Stimulated activated naive CD8-positive, alpha-beta T cell treated with anti-CD3 and anti-CD28 coated beads, Interleukin-15, amount 100 ng/mL, for 72 hours (primary cell): ENCODE data around the gene DNAI1.
A peak's percentile ranks its signal among the peaks of the same experiment; 100 is the strongest.
"Not testable (repeated sequence)": the region's sequence is repeated elsewhere in the genome, so short reads cannot be mapped to it uniquely, and the experiment has no call there.

ENCODE experiments used
- ATAC-seq: fragments of 150-1000 bp; cut with Tn5 transposase; 2 replicates; pipeline ENCODE4 v1.10.0; 2021; ENCODE audit warnings: mild to moderate bottlenecking, moderate library complexity
- DNase-seq, 2 donors: peaks; one replicate each; pipeline ENCODE4 v3.0.0; 2021 to 2022
- H3K27ac Mint-ChIP-seq, 2 donors: one replicate each; pipeline ENCODE4 v1.8.0; 2022; ENCODE audit warnings: mild to moderate bottlenecking in 2 of 2, mixed read lengths in 2 of 2, moderate library complexity in 2 of 2
- H3K27me3 Mint-ChIP-seq: one replicate; pipeline ENCODE4 v1.8.0; 2022; ENCODE audit warnings: mixed read lengths
- H3K4me1 Mint-ChIP-seq: one replicate; pipeline ENCODE4 v1.8.0; 2022; ENCODE audit warnings: mild to moderate bottlenecking, mixed read lengths
- H3K4me3 Mint-ChIP-seq, 2 donors: one replicate each; pipeline ENCODE4 v1.8.0; 2022; ENCODE audit warnings: mild to moderate bottlenecking in 2 of 2, mixed read lengths in 2 of 2, moderate library complexity in 1 of 2
- H3K9me3 Mint-ChIP-seq, 2 donors: one replicate each; pipeline ENCODE4 v1.8.0; 2022; ENCODE audit warnings: mixed read lengths in 2 of 2

The DNAI1 gene

DNA sequence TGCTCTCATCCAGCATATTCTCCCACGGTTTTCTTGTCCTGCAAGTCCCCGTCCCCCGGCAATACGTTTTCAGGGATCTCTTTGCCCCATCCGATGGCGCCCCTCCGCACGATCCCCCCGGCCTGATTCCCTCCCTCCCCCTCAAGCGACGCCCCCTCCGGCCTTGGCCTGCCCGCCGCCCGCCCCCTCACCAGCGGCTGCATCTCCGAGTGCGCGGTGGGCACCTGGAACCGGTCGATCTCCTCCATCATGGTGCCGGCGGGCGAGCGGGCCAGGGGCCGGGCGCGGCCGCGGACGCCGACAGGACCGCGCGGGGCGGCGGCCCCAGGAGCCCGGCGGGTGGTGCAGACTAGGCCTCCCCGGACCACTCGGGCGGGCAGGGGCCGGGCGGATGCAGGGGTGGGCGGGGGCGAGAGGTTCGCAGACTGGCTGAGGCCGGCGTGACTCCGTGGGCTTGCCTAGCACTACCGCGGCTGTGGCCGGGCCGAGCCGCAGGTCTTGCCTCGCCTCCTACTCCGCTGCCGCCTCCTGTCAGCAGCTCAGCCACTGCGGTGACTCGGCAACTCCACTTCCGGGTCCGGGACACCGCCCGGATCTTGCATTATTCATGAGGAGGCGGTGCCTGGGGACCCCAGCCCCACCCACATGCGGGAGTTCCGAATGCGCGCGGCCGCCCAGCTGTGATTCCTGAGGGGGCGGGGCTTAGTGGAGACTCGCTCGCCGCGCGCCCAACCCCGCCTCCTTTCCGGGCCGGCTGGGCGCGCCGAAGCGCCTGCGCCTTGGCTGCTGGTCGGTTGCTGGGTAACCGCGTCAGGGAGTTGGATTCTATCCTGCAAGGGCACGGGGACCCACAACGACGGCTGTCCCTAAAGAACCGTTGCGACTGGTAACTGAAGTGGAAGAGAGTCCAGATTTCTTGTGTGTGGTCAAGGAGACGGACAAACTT, at the start of gene DNAI1, which contains the start of gene FAM219A:
DNAI1 (plus strand) TSS at position 793 of the 946 bp plus-strand sequence. CDS start 201 bp downstream, outside the sequence.
FAM219A (minus strand) TSS at position 558 of the 946 bp plus-strand sequence; CDS start at position 251, 307 bp downstream.
- no peaks in the 10 kb centered on the region for H3K9me3 Mint-ChIP-seq
- H3K27ac Mint-ChIP-seq = peak within 1 kb of the TSS; percentile 77 to 94
- peak; percentile 98 to 99 for DNase-seq
- peaks cover 60% of the 10 kb centered on the region for H3K4me1 Mint-ChIP-seq
- ATAC-seq = peak; percentile 95
- H3K27me3 Mint-ChIP-seq = peaks cover 11% of the 10 kb centered on the region
- peak within 1 kb of the TSS; percentile 88 to 91 for H3K4me3 Mint-ChIP-seq

DNA sequence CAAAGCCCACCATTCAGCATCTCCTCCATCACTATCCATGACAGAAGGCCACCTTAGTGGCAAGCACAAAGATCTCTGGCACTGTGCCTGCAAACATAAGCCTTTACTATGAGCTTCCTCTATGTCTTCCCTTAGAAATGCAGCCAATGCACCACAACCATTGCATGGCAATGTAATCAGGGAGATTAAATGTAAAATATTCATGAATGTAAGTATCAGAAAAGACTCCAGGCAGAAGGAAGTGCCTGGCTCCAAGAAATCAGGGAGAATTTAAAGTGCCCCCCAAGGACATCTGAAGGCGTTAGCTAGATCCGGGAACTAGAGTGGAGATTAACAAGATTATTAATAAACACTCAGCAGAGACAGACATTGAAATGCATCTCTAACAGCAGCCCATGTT, 49.5 kb upstream of the DNAI1 start:
- DNase-seq (no peak), ATAC-seq (no peak)
- H3K27me3 Mint-ChIP-seq = no peaks in the 10 kb centered on the region
- peak overlapping the region in 1 of 2 donors; percentile 21 for H3K27ac Mint-ChIP-seq
- no peaks in the 10 kb centered on the region for H3K4me1 Mint-ChIP-seq
- H3K9me3 Mint-ChIP-seq = peaks cover 0 to 3% of the 10 kb centered on the region in 2 donors
- no peak overlapping the region for H3K4me3 Mint-ChIP-seq

DNA sequence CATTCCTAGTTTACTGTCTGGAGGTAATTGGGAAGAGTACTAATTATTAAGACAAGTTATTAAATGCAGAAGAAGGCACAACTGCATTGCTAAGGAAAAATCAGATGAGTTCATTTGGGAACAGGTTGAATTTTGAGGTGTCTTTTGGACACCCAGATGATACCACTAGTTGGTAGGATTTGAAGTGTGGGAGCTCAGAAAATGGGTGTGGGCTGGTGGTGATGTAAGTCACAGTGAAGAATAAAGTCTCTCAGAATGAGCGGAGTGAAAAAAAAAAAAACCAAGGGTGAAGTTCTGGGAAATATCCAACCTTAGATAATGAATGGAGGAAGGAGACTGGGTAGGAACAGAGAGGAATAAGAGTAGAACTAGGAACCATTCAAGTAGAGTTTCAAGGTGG, 46.3 kb upstream of the DNAI1 start:
- Mint-ChIP-seq H3K27me3 (no peaks in the 10 kb centered on the region), H3K4me3 (no peak overlapping the region), H3K9me3 (peaks cover 0 to 3% of the 10 kb centered on the region in 2 donors), H3K27ac (no peak overlapping the region), H3K4me1 (no peaks in the 10 kb centered on the region)
- ATAC-seq (no peak), DNase-seq (no peak)

DNA sequence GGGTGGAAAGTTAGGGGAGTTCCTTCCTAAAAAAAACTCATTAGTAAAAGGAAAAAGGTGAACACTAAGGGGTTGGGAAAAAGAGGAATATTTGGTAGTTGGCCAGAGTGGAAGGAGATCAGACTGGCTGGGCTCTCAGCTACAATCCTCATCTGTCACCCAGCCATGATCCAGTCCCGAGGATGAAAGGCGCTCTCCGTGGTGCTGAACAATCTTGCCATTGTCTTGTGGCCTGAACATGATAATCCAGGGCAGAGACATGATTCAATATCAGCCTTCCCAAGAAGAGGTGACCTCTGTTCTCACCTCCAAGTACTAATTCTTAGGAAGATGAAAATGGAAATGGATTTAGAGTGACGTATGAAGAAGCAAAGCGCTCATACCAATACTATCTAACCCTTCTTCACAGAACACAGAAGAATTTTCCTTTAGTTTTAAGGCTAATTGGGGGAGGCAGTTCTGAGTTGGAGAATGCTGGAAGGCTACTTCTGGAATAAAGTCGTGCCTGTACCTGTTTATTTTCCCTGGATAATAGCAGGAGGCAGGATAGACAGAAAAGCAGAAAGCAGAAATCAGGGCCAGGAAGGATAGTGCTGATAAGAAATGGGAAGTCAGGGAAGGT, 45.3 kb upstream of the DNAI1 start:
- ATAC-seq (no peak), DNase-seq (no peak)
- H3K27ac Mint-ChIP-seq = no peak overlapping the region
- H3K4me3 Mint-ChIP-seq = no peak overlapping the region
- H3K9me3 Mint-ChIP-seq = peaks cover 0 to 3% of the 10 kb centered on the region in 2 donors
- no peaks in the 10 kb centered on the region for H3K4me1 Mint-ChIP-seq
- no peaks in the 10 kb centered on the region for H3K27me3 Mint-ChIP-seq

- no peaks in the 10 kb centered on the region for H3K4me1 Mint-ChIP-seq
- no peak for ATAC-seq
- H3K4me3 Mint-ChIP-seq = no peak overlapping the region
- H3K9me3 Mint-ChIP-seq = peaks cover 0 to under 1% of the 10 kb centered on the region in 2 donors
- no peak overlapping the region for H3K27ac Mint-ChIP-seq
- H3K27me3 Mint-ChIP-seq = no peaks in the 10 kb centered on the region
- DNase-seq = no peak
These were observed 40.9 kb upstream of the DNAI1 start for GRCh38 chr9:34417734-34418133.

- Mint-ChIP-seq H3K27me3 (no peaks in the 10 kb centered on the region), H3K9me3 (no peaks in the 10 kb centered on the region), H3K4me1 (no peaks in the 10 kb centered on the region), H3K4me3 (no peak overlapping the region), H3K27ac (no peak overlapping the region)
- DNase-seq (no peak), ATAC-seq (no peak)
These were observed 38.7 kb upstream of the DNAI1 start for GRCh38 chr9:34419716-34420504.

DNA sequence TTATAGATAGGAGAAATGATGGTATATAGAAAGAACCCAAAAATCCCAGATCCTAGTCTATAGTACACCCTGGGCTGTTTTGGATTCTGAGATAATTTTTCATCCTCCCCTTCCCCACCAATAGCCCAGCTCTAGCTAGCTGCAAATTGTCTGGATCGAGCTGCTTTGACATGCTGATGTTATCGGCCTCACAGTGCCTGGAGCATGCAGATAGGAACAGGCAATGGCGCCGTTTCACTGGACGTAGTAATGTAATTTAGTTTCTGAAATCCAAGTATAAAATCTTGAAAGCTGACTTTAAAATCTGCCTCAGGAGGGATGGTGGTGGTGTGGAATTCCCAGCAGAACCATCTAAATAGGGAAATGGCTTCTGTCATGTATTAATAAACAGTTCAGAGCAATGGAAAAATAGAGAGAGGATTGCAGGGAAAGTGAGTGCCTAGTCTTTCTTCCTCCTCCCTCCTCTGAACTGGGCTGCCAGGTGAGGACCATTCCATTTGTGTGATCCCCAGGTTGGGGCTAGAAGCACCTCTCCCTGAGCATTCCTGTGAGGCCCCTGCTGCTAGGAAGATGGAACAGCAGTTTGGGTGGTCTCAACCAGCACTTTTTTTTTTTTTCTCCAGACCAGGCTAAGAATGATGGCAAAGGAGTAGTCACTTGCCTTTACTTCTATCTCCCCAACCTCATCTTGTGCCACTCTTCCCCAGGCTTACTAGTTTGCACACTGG, 32.1 kb upstream of the DNAI1 start:
- Mint-ChIP-seq H3K4me1 (no peaks in the 10 kb centered on the region), H3K27me3 (no peaks in the 10 kb centered on the region), H3K4me3 (no peak overlapping the region), H3K27ac (no peak overlapping the region), H3K9me3 (no peaks in the 10 kb centered on the region)
- no peak for DNase-seq
- ATAC-seq = no peak

- peak overlapping the region in 1 of 2 donors; percentile 72 for H3K27ac Mint-ChIP-seq
- DNase-seq (no peak), ATAC-seq (no peak)
- no peaks in the 10 kb centered on the region for H3K9me3 Mint-ChIP-seq
- no peaks in the 10 kb centered on the region for H3K4me1 Mint-ChIP-seq
- H3K4me3 Mint-ChIP-seq = no peak overlapping the region
- no peaks in the 10 kb centered on the region for H3K27me3 Mint-ChIP-seq
These were observed 30.2 kb upstream of the DNAI1 start for GRCh38 chr9:34428325-34428958.

DNA sequence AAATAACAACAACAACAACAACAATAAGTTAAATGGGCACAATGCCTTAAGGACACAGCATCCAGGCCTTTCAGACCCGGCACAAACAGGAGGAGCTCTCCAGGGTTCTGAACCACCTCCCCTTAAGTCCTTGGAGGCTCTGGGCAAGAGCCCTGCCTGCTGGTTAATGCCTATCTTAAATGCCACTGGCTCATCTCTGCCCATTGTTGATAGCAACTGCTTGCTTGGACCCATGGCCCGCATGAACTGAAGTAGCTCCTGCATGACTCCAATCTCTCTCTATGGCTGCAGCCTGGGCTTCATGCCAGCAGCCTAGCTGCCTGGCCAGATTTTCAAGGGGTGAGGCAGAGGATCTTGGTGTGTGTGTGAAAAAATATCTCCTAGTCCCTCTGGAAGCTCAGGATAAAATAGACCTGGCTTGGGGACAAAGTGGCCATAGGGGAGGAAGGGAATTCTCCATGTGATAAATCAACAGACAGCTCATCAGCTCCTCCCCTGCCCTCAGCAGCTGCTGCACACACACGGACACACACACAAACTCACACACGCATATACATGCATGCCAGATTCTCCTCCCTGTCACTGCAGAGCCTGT, 27.7 kb upstream of the DNAI1 start:
- H3K27ac Mint-ChIP-seq = no peak overlapping the region
- H3K4me1 Mint-ChIP-seq = no peaks in the 10 kb centered on the region
- H3K4me3 Mint-ChIP-seq = no peak overlapping the region
- no peak for DNase-seq
- no peaks in the 10 kb centered on the region for H3K9me3 Mint-ChIP-seq
- H3K27me3 Mint-ChIP-seq = no peaks in the 10 kb centered on the region
- ATAC-seq = no peak

DNA sequence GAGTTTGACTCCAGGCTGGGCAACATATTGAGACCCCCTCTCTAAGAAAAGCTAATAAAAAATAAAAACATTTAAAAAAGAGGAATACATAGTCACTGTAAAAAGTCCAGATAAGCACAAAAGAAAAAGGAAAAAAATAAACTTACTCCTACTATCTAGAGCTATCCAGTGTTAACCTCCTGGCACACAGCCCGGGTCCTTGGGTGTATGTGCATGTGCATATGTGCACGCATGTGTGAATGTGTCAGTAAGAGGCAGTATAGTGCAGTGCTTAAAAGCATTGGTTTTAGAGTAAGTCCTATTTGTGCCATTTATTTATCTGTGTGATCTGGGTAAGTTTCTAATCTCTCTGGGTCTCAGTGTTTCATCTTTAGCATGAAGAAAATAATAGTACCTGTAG, 26.9 kb upstream of the DNAI1 start:
- H3K4me1 Mint-ChIP-seq = no peaks in the 10 kb centered on the region
- no peak overlapping the region for H3K27ac Mint-ChIP-seq
- H3K4me3 Mint-ChIP-seq = no peak overlapping the region
- no peaks in the 10 kb centered on the region for H3K27me3 Mint-ChIP-seq
- no peak for DNase-seq
- H3K9me3 Mint-ChIP-seq = no peaks in the 10 kb centered on the region
- no peak for ATAC-seq

GRCh38 chr9:34437006-34437925, 21.3 kb upstream of the DNAI1 start:
- Mint-ChIP-seq H3K27me3 (no peaks in the 10 kb centered on the region), H3K4me3 (no peak overlapping the region), H3K27ac (no peak overlapping the region), H3K4me1 (peaks cover 9% of the 10 kb centered on the region), H3K9me3 (no peaks in the 10 kb centered on the region)
- DNase-seq (peak; percentile 48 to 59), ATAC-seq (peak; percentile 92)

GRCh38 chr9:34437926-34438307, 20.7 kb upstream of the DNAI1 start:
- not testable (repeated sequence) for H3K4me3 Mint-ChIP-seq, DNase-seq, H3K9me3 Mint-ChIP-seq, H3K27me3 Mint-ChIP-seq, H3K4me1 Mint-ChIP-seq, ATAC-seq, H3K27ac Mint-ChIP-seq

DNA sequence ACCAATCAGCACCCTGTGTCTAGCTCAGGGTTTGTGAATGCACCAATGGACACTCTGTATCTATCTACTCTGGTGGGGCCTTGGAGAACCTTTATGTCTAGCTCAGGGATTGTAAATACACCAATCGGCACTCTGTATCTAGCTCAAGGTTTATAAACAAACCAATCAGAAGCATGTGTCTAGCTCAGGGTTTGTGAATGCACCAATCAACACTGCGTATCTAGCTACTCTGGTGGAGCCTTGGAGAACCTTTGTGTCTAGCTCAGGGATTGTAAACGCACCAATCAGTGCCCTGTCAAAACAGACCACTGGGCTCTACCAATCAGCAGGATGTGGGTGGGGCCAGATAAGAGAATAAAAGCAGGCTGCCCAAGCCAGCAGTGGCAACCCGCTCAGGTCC, 20.1 kb upstream of the DNAI1 start:
- H3K27me3 Mint-ChIP-seq, H3K9me3 Mint-ChIP-seq, H3K4me1 Mint-ChIP-seq, DNase-seq, H3K27ac Mint-ChIP-seq, H3K4me3 Mint-ChIP-seq, ATAC-seq: not testable (repeated sequence)
